Fibroblast of skin of left quadriceps (primary cell): ENCODE measurements around the gene TNRC6B.

Source experiments
- DNase-seq, 2 experiments: peaks; one replicate each; pipeline ENCODE4 v3.0.0-alpha.2; 2013; ENCODE audit warnings: low read depth in 2 of 2

The TNRC6B gene

DNA sequence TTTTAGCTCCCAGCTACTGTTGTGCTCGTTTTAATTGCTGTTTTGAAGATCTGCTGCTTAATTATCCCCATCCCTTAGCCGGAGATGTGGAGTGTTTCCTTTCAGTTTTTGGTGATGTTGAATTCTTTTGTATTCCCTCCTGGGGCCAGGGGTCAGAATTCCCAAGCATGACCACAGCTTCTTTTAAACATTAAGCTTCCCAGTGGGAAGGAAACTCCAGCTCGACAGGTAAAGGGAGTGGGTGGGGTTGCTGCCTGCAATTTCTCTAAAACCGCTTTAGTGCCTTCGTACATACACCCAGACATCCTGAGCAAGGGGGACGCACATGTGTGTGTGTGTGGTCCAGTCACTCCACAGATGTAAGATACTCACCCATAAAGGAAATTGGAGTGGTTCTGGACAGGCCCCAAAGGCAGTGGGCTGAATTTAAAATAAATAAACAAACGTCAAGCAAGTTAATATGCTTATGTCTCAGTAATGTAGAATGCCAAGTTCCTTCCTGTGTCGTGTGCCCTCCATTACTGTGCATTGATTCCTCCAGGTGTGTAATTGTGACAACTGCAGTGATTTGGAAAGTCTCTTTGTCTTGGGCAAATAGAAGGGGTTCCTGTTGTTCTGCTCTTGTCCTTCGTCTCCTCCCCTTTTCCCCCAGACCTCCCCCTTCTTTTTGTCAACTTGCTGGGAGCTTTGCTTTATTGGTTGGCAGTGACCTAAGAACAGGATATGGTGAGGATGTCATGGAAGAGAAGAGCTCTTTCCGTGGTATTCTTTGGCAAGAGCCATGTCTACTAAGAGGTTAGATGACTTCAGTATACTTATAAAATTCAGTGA, 149.4 kb downstream of the TNRC6B start:
- no peak for DNase-seq

DNA sequence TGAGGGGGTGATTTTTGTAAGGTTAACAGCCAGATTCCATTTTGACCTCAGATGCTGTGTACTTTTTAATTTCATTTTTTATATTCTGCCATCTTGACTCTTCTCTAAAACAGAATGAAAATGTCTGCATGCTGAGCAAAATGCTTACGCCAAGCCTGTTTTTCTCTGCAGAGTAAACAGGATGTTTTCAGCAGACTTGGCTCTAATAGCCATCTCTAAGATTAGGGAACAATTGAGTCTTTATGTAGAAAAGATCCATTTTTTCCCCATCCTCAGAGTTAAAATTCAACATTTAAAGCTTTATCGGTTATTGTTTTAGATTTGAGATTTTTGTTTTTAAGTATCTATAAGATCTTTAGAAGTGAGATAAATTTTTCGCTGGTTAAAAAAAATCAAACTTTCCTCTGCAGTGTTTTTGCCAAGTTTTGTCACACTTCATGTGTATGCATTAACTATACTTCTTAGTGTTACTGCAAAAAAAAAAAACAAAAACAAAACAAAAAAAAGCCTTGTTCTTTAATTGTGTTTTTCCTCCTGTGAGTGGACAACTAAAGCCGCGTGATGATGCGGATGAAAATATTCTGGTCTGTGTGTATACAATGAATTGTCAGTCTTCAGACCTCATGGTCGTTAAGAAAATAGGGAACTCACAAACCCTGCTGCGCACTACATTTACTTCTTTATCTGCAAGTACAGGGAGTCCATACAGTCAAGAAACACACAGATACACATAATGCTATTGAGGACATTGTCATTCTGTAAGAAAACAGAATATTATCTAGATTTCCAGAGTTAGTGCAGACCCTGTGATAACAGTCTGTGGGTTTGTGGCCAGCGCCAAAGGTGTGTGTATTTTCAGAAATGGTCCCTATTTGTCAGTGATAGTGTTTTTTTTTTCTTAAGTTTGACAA, 151.1 kb downstream of the TNRC6B start:
- DNase-seq = no peak

DNA sequence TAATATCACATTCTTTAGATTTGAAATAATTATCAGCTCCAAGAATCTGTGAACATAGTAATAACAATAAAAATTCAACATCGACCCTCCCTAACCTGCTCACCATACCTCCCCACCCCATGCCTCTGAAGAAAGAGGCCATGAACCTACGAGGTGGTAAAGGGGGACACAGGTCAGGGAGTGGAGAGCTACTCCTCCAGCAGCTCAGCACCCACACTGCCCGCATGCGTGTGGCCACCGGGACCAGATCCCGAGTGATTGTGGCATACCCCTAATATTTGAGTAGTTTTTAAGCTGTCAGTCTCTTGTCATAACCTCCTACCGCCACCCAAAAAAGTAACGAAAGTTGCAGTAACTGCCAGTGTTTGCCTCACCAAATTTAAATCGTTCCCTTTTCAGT, 151.7 kb downstream of the TNRC6B start:
- DNase-seq = no peak

DNA sequence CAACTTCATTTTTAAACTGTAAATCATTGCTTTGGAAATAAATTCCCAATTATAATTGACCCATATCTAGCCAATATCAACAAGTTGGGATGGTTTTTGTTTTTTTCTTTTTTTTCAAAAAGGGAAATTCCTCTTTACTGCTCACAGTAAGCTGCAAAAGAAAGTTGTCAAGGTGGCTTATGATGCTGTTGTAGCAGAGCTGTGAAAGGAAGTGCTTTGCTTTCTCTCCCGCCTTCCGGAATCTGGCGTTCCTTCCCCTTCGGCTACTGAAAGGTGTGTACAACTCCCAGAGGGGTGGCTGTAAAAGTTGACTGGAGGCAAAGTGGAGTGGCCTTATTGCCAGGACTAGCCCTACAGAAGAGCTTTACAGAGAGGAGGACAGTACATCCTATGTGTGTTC, 152.4 kb downstream of the TNRC6B start:
- DNase-seq = no peak

DNA sequence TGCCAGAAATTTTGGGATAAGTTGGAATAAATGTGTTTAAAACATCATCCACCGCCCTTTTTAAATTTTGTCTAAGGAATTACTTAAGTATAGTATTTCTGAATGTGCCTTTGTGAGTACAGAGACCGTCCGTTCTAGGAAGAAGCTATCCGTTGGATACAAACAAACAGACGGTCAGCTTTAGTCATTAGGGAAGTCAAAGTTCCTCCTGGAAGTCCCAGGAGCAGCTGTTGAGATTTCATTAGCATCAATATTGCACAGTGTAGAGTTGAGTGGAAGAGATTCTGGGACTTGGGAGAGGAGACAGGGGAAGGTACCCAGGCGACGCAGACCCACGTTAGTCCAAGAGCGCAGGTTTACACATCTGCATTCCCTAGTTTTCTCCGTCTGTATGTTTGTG, 152.9 kb downstream of the TNRC6B start:
- no peak for DNase-seq

DNA sequence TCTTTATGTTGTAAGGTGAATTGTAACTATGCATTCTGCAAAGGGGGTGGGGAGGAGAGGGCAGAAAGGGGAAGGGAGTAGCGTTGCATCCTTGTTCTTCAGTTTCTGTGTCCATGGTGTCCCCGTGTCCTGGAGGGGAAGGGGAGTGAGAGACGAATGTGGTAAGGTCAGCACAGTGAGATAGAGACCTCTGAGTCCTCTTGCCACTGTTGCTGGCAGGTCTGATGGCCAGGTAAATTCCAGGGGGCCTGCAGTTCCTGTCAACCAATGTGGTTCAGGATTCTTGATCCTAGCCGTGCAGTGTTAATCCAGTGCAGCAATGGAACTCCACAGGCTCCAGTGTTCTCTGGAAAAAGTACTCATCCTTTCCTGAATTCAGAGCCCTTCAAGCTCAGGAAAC, 154.0 kb downstream of the TNRC6B start:
- DNase-seq = no peak

DNA sequence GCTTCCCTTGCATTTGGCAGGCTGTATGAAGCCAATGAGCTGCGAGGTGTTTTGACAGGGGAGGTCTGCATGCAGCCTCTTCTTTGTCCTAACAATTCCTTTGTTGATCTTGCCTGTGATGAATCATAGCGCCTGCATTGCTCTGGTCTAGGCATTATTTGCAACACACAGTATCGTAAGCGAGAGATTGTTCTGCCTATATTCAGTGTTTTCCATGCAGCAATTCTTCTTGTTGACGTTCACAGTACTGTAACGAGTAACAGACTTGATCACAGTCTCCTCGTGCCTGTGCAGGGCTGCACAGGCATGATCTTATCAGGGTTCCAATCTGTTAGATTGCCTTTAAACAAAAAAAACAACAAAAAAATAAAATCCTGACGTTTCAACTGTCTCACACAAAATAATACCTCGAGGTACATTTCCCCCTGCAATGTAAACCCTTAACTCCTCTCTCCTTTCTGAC, 154.6 kb downstream of the TNRC6B start:
- no peak for DNase-seq

DNA sequence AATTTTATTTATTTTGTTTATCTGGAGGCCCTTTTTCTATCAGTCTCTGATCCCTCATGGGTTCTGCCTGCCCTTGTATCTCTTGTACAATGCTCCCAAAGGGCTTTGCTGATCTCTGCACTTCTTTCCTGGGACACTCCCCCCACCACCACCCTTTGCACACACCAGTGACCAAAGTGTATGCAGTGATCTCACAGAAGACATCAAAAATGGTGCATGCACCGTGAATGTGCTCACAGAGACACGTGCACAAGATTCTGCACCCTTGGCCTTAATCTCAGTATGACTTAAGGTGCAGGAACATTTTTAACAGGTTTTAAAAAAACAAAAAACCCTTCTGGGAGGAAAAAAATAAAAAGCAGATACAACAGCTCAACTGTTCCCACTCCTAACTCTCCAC, 156.3 kb downstream of the TNRC6B start:
- no peak for DNase-seq

DNA sequence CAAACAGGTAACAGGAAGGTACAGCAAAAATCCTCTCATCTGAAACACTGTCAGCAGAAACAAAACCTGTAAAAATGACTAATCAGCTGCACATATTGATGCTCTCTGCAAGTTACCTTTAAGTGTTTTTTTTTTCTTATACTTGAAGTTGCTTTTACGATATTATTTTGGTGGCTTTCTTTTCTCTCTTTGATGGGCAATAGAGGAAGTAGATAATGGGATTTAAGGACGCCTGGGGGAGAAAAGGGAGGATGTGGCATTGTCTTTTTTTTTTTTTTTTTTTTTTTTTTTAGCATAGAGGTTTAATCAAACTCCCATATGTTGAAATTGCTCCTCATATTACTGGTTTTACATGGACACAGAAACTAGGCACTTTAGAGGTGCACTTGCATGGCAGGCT, 157.2 kb downstream of the TNRC6B start:
- no peak for DNase-seq

DNA sequence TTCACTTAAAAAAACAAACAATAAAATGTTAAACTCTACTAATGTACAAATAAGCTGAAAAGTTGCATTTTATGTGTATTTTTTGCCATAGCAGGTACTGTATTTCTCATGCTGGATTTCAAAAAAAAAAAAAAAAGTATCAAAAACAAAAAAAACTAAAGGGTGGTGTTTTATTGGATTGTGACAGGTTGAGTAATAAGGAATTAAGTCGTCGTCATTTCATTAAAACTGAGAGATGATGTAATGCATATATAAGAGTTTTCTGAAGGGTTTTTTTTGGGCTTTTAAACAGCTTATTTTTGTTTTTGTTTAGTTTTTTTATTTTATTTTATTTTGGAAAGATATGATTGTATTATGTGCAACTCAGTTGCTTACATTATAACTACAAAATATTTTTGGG, 157.6 kb downstream of the TNRC6B start:
- DNase-seq = no peak

DNA sequence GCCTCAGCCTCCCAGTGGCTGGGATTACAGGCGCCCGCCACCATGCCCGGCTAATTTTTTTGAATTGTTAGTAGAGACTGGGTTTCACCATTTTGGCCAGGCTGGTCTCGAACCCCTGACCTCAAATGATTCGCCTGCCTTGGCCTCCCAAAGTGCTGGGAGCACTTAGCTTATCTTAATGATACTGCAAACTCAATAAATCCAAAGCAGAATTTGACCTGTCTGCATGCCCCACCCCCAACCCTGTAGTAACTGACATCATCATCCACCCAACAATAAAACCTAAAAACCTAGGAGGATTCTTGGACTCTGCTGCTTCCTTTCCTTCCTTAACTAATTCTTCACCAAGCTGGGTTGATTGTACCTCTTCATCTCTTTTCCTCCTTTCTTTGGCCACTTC, 162.3 kb downstream of the TNRC6B start:
- no peak for DNase-seq

DNA sequence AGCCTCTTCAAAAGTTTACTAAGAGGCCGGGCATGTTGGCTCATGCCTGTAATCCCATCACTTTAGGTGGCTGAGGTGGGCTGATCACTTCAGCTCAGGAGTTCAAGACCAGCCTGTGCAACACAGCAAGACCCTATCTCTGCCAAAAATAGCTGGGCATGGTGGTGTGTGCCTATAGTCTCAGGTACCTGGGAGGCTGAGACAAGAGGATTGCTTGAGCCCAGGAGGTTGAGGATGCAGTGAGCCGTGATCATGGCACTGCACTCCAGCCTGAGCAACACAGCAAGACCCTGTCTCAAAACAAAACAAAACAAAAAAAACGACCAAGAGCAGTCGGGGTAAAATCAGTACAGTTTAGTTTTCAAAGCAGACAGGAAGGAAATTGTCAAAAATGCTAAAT, 163.9 kb downstream of the TNRC6B start:
- no peak for DNase-seq

DNA sequence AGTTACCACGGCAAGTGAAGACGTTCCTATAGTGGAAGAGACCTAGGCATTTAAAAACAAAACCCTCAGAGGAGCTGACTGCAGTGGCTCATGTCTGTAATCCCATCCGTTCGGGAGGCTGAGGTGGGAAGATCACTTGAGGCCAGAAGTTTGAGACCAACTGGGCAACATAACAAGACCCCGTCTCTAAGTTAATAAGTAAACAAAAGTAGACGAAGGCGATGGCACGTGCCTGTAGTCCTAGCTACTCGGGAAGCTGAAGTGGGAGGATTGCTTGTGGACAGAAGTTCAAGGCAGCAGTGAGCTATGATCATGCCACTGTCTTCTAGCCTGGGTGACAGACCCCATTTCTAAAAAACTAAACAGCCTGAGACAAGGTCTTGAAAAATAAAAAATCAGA, 164.8 kb downstream of the TNRC6B start:
- no peak for DNase-seq

DNA sequence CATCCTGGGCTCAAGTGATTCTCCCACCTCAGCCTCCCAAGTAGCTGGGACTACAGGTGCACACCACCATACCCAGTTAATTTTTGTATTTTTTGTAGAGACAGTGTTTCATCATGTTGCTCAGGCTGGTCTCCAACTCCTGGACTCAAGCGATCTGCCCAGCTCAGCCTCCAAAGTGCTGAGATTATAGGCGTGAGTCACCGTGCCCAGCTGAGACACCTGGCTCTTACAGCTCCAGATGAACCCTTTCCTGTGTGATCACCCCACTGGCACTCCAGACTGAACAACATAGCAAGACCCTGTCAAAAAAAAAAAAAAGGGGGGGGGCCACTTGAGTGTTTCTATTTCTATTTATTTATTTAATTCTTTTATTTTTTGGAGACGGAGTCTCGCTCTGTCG, 167.5 kb downstream of the TNRC6B start:
- DNase-seq = no peak

DNA sequence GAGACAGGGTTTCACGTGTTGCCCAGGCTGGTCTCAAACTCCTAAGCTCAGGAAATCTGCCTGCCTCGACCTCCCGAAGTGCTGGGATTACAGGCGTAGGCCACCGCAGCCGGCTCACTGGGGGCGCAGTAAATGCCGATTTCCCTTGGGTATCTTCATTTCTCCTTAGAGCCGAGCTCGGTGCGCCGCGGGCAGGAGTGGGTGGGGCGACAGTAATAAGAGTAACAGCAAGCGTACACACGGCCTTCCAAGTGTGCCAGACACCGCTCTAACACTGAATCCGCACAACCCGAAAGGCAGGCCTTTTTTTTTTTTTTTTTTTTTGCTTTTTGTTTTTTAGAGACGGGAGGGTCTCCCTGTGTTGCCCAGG, 168.1 kb downstream of the TNRC6B start:
- no peak for DNase-seq

DNA sequence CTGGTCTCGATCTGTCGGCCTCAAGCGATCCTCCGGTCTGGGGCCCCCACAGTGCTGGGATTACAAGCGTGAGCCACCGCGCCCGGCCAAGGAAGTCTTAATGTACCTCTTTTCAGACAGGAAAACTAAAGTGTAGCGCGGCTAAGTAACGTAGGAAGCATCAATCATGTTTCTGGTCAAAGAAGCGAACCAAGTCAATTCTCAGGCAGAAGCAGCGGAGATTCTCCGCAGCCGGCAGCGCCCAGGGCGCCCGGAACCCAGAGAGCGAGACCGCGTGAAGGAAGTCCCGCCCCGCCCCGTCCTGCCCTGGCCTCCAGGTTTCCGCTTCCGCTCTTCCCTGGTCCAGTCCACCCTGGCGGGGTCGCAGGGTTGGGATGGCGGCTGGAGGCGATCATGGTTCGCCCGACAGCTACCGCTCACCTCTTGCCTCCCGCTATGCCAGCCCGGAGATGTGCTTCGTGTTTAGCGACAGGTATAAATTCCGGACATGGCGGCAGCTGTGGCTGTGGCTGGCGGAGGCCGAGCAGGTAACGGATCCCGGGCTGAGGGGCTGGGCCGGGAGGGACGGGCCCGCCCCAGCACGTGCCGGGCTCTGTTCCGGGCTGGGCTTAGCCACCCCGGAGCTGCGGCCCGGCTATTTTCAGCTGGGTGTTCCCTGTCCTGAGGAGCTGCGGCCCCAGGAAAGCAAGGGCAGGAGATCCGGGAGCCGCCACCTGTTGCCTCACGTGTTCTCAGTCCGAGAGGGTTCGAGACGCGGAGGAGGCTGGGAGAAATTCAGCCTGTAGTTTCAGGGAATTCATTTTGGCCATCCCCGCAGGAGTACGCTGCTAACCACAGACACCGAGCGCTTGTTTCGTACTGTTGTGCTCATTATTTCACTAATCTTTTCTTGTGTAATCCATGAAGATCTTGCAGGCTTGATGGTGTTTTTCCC, 168.7 kb downstream of the TNRC6B start, which contains the start of gene ADSL:
TSS of gene ADSL (plus strand) at position 316 of the 934 bp plus-strand sequence. CDS start at position 375, 59 bp downstream.
- peak in 1 of 2 experiments; percentile 56 for DNase-seq

DNA sequence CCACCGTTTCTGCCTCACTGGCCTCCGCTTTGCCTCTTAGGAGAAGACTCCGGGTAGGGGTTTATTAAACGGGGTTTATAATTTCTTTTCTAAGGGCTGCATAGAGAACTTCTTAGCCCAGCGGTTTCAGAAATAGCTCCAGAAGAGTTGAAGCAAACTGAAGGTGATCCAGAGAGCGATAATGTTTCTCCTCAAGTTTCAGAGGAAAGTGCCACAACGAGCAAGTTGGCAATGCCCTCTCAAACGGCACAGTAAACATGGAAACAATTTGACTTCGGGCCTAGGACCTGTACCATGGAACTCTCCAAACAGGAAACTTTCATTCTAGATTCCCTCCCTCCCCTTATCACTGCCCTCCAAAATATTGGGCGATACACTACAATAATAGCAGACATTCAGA, 169.6 kb downstream of the TNRC6B start:
- no peak for DNase-seq

DNA sequence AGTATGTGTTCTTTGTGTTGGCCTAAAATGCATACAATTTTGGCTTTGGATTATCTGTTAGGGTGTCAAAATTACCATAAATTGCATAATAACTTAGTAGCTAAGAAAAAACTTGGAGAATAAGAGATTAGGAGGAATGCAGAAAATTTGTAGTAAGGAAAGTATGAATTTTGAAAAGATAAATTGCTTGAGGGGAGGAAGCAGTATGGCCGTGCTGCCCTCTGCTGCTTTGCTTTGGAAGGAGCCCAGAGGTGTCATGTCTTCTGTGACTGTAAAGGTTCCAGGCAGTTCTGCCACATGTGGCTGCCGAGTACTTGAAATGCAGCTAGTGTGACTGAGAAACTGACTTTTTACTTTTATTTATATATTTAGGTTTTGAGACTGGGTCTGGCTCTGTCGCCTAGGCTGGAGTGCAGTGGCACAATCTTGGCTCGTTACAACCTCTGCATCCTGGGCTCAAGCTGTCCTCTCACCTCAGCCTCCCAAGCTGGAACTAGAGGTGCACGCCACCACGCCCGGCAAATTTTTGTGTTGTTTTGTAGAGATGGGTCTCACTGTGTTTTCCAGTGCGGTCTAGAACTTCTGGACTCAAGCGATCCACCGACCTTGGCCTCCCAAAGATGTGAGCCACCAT, 170.4 kb downstream of the TNRC6B start:
- DNase-seq = no peak

DNA sequence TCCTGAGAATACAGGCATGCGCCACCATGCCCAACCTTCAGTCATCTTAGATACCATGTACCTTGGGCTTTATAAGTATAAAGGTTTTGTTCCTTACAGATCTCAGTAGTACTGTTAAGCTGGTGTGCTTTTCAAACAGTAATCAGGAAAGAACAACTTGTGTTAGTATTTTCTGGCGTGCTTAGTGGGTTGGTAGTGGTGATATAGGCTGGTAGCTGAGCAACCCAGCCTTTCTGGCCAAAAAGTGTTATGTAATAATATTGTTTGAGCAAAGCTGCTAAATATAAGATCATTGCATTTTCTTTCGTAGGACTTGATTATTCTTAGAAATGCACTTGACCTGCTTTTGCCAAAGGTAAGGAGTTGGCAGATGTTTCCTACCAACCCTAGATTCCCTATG, 175.0 kb downstream of the TNRC6B start:
- DNase-seq = no peak

DNA sequence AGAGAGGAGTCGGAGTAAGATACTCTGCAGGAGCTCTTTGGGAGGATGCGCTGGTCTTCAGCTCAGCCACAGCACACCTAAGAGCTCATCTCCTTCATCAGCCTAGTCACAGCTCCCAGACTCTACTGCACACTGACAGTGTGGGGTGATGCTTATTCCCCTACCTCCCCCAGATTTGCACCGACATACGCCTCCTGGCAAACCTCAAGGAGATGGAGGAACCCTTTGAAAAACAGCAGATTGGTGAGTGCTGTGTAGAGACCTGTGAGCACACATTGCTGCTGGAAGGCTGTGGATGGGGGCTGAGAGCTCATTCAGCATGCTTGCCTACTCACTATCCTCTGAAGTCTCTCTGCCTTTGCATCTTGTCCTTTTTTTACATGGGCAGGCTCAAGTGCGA, 183.4 kb downstream of the TNRC6B start:
- no peak for DNase-seq

DNA sequence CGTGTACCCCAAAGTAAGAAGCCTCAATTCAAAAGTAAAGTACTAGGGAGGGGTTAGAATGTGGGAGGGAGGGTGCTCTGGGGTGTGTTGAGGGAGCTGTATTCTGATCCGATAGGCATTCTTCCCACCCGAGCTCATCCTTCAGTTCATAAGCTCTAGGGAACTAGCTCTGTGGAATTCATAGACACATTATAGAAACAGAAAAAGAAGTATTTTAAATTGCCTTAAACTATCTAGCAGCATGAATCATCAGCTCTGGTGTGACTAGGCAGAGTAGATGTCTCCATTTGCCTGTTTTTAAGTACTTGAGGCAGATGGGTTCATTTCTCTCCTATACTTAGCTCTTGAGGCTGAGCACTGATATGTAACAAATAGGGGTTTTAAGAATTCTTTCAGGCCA, 185.3 kb downstream of the TNRC6B start:
- DNase-seq = peak in 1 of 2 experiments; percentile 46
